ENCODE results near the gene TIMM50.
"Not testable (repeated sequence)": the region's sequence is repeated elsewhere in the genome, so short reads cannot be mapped to it uniquely, and the experiment has no call there.

The TIMM50 gene

DNA sequence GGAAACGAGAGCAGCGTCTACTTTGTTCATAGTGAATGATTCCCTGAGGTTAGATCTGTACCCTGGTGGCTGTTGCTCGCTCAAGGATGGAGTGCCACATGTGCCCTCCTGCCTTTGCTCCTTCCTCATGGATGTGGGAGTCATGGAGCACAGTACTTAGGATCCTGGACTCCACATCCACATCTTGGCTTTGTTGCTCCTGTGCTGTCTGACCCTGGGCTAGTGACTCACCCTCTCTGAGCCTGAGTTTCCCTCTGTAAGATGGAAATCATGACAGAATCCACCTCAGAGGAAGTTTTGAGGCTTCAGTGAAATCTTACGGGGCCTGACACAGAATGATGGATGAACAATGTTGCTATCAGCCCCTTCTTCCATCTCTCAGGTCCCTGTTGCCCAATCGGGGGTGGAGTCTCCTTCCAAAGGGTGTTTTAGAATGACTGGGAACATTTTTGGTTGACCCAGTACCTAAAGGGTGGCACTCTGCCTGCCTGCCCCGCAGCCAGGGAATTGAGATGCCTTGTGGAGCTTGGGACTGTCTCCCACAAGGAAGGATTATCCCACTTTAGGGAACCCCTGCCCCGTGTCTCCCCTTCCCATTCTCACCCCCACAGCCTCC lies 9.8 kb upstream of the TIMM50 start:
- DNase-seq, result no peak

DNA sequence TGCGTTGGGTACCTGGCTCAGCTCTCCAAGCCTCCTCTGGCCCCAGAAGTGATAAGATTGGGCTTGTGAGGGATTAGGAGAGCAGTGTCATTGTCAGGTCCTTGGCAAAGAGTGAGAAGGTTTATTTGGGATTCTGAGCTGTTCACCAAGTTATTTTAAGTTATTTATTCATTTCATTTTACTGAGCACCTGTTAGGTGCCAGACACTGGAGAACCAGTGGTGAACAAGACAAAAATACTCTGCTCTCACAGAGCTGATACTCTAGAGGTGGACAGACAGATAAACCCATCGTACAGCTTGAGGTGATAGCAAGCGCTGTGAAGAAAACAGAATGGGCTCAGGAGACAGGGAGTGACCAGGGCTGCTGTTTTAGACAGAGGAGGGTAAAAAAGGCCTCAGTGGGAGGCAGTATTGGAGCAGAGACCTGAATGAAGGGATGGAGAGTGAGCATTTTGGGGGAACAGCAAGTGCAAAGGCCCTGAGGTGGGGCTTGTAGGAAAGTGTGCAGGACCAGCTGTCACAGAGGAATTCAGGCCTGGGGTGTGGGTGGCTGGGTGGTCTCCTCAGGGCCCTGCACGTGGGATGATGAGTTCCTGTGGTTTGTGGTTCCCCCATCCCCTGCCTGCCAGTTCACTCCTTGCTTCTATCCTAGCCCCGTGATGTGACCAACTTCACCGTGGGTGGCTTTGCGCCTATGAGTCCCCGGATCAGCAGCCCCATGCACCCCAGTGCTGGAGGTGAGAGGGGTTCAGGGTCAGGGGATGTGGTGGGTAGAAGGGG lies 8.7 kb upstream of the TIMM50 start:
- DNase-seq, result no peak

DNA sequence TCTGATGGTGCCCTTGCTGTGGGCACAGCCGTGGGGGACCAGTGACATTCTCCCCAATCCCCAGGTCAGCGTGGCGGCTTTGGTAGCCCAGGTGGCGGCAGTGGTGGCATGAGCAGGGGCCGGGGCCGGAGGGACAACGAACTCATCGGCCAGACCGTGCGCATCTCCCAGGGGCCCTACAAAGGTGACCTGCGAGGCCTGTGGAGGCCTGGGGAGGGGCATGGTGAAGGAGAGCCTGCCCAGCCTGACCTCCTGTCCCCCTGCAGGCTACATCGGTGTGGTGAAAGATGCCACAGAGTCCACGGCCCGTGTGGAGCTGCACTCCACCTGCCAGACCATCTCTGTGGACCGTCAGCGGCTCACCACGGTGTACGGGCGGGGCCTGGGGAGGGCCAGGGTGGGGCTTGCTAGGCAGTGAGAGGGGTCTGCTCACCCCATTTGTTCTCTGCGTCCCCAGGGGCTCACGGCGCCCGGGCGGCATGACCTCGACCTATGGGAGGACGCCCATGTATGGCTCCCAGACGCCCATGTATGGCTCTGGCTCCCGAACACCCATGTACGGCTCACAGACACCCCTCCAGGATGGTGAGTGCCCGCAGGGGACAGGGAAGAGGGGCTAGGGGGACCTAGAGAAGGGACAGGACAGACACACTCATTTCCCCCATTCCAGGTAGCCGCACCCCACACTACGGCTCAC lies 7.7 kb upstream of the TIMM50 start:
- DNase-seq, result no peak

DNA sequence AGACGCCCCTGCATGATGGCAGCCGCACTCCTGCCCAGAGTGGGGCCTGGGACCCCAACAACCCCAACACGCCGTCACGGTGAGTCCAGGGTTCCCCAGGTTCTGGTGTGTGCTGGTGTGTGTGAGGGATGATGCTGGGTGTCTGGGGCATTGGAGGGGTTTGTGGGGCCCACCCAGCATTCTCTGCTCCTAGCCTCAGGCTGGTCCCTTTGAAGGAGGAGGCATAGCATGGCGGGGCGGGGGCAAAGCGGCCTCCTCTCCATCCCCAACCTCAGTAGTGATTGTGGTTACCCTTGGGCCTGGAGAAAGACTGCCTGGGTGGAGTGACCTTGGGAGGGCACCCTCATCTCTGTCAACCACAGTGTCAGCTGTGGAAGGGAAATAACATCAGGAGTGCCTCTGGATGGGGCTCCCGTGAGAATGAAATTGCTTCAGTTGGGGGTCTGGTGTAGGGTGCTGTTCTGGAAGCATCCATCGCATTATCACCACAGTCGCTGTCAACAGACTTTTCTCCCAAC lies 7.1 kb upstream of the TIMM50 start:
- no peak for DNase-seq

DNA sequence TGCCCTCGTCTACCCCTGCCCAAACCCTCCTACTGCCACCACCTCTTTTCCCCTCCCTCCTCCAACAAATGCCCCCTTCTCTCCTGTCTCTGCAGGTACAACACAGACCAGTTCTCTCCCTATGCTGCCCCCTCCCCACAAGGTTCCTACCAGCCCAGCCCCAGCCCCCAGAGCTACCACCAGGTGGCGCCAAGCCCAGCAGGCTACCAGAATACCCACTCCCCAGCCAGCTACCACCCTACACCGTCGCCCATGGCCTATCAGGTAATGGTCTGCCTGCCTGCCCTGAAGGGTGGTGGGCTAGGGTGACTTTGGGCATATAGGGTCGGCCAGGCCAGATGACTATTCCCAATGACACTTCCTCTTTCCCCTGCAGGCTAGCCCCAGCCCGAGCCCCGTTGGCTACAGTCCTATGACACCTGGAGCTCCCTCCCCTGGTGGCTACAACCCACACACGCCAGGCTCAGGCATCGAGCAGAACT lies 6.5 kb upstream of the TIMM50 start:
- peak; percentile 66 for DNase-seq

DNA sequence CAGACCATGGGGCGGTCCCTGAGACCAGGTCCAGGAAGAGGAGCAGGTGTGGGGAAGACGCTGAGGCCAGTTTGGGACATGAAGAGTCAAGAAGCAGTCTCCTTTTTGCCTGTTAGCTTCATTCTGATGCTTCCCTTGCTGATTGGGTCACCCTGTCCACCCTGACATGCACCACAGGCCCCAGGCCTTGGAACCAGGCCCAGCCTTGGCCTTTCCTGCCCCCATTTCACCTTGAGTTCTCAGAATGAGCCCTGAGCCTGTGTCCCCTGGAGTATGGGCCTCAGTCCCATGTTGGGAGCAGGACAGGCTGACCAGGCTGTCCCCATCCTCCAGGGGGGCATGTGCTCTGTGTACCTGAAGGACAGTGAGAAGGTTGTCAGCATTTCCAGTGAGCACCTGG lies 4.9 kb upstream of the TIMM50 start:
- DNase-seq, result no peak

DNA sequence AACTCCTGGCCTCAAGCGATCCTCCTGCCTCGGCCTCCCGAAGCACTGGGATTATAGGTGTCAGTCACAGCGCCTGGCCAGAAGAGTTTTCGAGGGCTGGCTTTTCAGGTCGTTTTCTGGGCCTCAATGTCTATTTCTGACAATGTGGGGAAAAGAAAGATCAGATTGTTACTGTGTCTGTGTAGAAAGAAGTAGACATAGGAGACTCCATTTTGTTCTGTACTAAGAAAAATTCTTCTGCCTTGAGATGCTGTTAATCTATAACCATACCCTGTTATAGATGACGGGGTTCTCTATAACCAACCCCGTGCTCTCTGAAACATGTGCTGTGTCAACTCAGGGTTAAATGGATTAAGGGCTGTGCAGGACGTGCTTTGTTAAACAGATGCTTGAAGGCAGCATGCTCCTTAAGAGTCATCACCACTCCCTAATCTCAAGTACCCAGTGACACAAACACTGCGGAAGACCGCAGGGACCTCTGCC lies 1.3 kb upstream of the TIMM50 start:
- DNase-seq, result not testable (repeated sequence)

DNA sequence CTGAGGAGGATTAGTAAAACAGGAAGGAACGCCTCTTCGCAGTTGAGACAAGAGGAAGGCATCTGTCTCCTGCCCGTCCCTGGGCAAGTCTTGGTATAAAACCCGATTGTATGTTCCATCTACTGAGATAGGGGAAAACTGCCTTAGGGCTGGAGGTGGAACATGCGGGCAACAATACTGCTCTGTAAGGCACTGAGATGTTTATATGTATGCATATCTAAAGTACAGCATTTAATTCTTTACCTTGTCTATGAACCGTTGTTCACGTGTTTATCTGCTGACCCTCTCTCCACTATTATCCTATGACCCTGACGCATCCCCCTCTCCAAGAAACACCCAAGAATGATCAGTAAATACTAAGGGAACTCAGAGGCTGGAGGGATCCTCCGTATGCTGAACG lies 722 bp upstream of the TIMM50 start:
- DNase-seq, result no peak

DNA sequence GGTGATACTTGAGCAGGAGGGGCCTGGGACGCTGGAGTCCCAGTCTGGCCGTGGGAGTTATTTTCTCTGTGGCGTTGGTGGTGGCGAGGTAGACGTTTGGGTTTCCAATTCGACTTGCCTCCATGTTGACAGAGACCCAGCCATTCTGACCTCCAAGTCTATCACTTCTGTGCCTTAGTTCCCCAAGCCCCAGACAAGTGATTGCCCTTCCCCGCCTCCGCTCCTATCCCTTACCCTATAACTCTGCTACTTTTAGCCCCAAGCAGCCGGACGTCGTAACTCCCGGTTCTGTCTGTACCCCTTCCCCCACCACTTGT lies 549 bp downstream of the TIMM50 start:
- DNase-seq, result no peak

DNA sequence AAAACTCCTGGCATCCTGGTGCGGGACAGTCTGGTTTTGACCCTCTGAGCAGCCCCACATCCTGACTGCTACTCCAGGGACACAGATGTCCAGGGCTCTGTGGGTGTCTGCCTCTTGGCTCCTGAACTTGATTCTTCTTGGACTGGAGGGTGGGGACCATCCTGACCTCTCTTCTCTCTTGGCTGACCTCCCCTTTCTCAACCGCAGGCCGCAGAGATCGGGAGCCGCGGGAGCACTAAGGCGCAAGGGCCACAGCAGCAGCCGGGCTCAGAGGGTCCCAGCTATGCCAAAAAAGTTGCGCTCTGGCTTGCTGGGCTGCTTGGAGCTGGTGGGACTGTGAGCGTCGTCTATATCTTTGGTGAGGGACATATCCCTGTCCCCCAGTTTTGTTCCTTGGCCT lies 1.0 kb downstream of the TIMM50 start:
- DNase-seq, result no peak

DNA sequence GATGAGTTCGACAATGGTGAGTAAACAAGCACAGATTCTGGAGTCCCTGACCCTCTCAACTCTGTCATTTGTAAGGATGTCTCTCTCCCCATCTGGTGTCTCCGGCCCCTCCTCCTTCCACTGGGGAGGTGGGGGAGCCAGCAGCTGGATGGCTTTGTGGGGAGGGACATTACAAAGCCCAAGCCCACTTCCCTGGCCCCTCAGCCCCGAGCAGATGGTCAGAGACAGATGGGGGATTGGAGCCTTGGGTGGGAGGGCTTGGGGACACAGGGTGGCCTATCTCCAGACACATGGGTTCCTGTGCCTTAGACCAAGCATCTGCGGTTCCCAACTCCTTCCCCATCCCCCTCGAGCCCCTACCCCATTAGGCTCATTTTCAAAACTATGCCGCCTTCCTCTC lies 2.5 kb downstream of the TIMM50 start:
- DNase-seq, result no peak

DNA sequence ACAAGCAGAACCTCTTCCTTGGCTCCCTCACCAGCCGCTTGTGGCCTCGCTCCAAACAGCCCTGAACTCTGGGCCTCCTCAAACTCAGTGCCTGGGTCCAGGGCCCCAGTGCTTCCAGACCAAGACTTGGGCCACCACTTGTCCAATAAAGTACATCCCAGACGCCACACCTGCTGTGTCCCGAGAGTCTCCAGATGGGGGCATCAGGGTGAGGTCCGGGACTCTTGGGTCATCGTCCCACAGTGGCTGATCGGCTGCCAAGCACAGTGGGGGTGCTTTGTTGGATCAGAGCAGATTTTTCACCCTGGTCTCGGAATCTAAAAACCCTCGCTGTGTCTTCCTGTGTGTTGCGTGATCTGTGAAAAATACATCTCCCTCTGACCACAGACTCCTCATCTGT lies 9.1 kb downstream of the TIMM50 start:
- DNase-seq, result no peak

DNA sequence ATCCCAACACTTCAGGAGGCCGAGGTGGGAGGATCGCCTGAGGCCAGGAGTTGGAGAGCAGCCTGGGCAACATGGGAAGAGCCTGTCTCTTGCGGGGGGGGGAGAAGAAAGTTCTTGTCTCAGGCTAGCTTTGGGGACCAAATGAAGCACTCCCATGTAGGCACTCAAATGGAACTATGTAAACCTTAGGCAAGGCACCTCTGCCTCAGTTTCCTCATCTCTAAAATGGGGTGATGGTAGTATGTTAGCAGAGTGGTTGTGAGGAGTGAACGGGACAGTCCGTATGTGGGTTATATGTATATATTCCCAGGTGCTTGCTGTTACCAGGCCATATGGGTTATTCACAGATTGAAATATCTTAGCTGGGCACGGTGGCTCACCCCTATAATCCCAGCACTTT lies 11.6 kb downstream of the TIMM50 start:
- DNase-seq, result no peak

DNA sequence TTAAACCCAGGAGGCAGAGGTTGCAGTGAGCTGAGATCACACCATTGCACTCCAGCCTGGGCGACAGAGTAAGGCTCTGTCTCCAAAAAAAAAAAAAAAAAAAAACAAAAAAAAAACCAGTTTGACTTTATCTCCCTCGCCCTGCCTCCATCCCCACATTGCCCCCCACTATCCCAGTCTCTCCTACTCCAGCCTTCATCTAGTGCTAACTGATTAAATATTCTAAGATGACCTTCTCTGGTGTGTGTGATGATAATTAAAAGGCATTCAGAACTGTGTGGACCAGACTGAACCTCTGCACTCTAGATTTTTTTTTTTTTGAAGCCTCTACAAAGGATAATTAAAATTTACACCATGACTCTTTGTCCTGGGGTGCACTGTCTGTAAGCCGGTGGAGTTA lies 12.2 kb downstream of the TIMM50 start:
- DNase-seq, result no peak

DNA sequence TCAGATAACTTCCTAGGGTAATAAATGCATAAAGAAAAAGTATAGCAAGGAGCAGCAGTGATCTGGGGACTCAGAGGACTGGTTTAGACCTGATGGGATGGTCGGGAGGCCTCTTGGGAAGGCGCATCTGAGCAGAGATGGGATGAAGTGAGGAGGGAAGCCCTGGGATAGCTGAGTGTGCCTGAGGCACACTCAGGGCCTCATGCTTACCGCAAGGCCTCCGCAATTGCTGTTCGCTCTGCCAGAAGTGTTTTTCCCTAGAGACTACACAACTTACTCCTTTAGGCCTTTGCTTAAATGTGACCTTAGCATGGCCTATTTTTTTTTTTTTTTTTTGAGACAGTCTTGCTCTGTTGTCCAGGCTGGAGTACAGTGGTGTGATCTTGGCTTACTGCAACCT lies 14.0 kb downstream of the TIMM50 start:
- DNase-seq, result no peak

DNA sequence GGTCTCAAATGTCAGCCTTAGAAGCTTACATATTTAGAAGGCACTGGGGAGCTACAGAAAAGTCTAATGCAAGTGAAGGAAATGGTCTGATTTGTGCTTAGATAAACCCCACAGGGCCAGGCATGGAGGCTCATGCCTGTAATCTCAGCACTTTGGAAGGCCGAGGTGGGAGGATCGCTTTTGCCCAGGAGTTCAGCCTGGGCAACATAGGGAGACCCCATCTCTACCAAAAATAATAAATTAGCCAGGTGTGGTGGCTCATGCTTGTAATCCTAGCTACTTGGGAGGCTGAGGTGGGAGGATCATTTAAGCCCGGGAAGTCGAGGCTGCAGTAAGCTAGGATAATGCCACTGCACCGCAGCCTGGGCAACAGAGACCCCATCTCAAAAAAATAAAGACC lies 15.4 kb downstream of the TIMM50 start:
- no peak for DNase-seq

DNA sequence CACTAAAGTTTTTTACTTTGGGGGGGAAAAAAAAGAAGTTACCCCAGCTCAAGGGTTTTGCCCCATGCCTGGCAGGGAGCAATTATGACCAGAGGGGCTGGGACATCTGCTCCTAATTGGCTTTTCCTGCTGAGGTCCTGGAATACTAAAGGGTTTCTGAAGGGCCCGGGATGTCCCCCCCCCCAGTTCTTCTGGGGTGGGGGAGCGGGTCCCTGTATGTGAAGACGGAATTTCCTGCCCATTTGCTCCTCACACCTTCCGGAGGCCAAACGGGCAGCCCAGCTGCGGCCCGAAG lies 17.0 kb downstream of the TIMM50 start:
- DNase-seq, result no peak

DNA sequence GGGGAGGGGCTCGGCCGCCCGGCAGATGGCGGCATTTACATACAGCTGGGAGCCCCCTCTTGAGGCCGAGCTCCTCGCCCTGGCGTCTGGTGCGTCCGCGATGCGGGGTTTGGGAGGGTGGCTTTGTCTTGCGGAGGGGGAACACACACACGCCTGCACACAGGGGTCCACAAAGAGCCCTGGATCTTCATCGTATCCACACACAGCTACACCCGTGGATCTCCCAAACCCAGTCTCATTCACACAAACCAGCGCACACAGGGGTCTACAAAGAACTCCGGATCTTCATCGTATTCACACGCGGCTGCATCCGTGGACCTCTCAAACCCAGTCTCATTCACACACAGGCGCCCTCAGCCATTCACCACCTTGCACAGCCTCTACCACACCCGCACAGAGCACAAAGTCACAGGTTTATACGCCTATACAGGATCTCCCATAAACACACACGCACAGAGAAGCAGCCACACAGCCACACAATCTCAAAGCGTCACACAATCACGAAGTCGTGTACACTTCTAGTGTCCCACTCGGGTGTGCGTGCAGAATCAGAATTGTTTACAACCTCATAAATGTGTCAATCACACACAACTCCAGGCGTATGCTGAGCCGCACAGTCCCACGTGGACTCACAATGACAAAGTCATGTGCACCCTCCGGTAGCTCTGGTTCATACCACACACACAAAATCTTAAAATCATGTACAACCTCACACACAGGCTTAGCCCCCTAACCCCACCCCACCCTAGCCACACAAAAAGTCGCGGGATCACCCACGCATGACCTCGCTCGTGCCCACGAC lies 17.6 kb downstream of the TIMM50 start:
- no peak for DNase-seq

DNA sequence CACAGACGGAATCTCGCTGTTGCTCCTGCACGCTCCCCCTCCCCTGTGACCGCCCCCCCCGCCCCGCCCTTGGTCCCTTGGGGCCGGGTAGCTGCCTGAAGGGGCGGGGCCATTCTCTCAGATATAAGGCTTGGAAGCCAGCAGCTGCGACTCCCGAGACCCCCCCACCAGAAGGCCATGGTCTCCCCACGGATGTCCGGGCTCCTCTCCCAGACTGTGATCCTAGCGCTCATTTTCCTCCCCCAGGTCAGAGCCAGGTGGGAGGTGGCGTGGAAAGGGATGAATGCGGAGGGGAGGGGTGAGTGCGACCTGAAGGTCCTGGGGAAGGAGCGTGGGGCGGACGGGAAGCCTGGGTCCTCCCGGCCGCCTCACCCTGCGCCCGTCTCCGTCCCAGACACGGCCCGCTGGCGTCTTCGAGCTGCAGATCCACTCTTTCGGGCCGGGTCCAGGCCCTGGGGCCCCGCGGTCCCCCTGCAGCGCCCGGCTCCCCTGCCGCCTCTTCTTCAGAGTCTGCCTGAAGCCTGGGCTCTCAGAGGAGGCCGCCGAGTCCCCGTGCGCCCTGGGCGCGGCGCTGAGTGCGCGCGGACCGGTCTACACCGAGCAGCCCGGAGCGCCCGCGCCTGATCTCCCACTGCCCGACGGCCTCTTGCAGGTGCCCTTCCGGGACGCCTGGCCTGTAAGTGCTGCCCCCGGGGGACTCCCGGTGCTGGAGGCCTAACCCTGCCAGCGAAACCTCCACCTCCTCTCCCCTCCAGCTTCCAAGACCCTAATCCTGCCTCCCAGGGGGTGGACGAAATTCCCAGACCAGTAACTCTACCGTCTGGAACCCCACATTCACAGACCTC lies 18.4 kb downstream of the TIMM50 start, which contains the start of gene DLL3:
TSS of gene DLL3 (plus strand) at position 150 of the 845 bp plus-strand sequence. CDS start at position 178, 28 bp downstream.
- no peak for DNase-seq

DNA sequence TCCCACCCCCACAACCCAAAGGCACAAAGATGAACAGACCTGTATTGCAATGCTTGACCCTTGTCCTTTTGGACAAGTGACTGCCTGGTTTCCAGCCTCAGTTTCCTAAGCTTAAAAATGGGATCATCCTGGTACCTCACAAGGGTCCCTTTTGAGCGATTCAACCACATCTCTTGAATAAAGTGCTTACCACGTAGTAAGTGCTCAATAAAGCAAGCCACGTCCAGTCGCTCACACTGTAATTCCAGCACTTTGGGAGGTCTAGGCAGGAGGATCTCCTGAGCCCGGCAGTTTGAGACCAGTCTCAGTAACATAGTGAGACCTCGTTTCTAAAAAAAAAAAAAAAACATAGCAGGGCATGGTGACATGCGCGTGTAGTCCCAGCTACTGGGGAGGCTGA lies 19.3 kb downstream of the TIMM50 start:
- DNase-seq, result no peak

DNA sequence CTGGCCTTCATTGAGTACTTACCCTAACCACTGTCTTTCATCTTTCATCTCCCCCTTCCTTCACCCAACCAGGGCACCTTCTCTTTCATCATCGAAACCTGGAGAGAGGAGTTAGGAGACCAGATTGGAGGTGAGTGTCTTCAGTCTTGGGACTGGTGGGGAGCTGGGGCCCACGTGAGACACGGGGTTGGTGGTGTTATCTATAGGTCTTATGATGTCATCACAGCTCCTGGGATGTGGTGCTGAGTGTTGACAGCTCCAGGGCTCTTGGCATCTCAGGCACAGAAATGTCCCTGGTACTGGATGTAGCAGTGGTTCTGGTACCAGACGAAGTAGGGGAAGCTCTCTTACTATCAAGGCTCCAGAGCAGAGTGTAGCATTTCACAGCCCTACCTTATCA lies 19.9 kb downstream of the TIMM50 start:
- no peak for DNase-seq

DNA sequence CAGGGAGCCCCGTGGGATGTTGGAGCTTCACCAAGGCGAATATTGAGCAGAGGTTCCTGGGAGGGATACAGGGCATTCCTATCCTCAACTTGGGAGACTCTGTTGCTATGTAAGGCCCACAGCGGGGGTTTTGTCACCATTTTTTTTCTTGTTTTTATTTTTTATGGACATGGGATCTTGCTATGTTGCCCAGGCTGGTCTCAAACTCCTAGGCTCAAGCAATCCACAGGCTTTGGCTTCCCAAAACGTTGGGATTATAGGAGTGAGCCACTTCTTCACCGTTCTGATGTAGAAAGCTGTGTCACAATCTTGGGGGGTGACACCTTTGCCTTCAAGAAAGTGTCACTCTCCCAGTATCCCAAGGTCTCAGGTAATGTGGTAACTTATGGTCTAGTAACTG lies 20.7 kb downstream of the TIMM50 start:
- no peak for DNase-seq
